ENCODE data around the gene RAET1L. TPM values are rescaled to one million over a fixed set of nuclear protein-coding genes. Genes with fewer than 3 reads are reported as not detected.
"Not testable (repeated sequence)": the region's sequence is repeated elsewhere in the genome, so short reads cannot be mapped to it uniquely, and the experiment has no call there.

The RAET1L gene
- total RNA-seq, 1 donor, result not detected

DNA sequence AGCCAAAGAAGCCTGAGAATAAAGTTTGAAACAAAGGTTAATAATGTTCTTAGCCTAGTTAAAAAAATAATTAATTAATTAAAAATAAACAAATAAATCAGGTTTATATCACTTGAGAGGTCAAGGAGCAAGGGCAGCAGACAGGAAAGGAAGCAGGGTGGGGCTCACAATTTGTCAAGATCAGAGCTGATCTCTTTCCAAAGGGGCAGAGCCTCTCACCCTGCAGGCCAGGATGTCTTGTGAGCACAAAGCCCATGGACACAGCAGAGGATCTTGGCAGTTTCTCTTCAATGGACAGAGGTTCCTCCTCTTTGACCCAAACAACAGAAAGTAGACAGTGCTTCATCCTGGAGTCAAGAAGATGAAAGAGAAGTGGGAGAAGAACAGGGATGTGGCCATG lies 46.7 kb downstream of the RAET1L start:
- TF ChIP-seq, protein P1, sequence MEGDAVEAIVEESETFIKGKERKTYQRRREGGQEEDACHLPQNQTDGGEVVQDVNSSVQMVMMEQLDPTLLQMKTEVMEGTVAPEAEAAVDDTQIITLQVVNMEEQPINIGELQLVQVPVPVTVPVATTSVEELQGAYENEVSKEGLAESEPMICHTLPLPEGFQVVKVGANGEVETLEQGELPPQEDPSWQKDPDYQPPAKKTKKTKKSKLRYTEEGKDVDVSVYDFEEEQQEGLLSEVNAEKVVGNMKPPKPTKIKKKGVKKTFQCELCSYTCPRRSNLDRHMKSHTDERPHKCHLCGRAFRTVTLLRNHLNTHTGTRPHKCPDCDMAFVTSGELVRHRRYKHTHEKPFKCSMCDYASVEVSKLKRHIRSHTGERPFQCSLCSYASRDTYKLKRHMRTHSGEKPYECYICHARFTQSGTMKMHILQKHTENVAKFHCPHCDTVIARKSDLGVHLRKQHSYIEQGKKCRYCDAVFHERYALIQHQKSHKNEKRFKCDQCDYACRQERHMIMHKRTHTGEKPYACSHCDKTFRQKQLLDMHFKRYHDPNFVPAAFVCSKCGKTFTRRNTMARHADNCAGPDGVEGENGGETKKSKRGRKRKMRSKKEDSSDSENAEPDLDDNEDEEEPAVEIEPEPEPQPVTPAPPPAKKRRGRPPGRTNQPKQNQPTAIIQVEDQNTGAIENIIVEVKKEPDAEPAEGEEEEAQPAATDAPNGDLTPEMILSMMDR (IDR thresholded peaks at IDR 0.05; ENCODE audit: insufficient read depth, low read length), result no peak
- DNase-seq (ENCODE audit: low read depth), result no peak
- no peak overlapping the region for H3K4me3 ChIP-seq (ENCODE audit: low read depth, low read length)

DNA sequence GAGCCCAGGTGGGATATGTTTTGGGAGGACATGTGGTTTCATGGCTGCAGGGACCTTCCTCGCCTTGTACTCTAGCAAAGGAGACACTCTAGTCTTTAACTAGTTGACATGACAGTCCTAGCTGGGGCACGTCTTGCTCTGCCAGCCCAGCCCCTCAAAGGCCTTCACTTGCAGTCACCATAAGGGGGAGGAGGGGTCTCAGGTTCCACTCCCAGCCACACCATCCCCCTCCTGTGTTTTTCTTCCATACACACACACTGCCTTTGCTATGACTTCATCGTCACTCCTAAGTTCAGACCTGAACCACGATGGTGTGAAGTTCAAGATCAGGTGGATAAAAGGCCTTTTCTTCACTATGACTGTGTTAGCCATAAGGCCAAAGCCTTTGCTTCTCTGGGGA lies 48.1 kb downstream of the RAET1L start:
- TF ChIP-seq, protein P1 (IDR thresholded peaks at IDR 0.05; ENCODE audit: insufficient read depth, low read length), result no peak

DNA sequence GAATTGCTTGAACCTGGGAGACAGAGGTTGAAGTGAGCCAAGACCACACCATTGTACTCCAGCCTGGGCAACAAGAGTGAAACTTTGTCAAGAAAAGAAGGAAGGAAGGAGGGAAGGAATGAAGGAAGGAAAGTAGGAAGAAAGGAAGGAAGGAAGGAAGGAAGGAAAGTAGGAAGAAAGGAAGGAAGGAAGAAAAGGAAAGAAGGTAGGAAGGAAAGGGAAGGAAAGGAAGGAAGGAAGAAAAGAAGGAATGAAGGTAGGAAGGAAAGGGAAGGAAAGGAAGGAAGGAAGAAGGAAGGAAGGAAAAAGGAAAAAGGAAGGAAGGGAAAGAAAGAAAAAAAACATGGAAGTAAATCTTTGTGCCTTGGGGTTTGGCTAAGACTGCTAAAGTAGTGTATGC lies 49.9 kb downstream of the RAET1L start:
- DNase-seq (ENCODE audit: low read depth), result no peak
- H3K4me3 ChIP-seq (ENCODE audit: low read depth, low read length), result no peak overlapping the region
- TF ChIP-seq, protein P1 (IDR thresholded peaks at IDR 0.05; ENCODE audit: insufficient read depth, low read length), result no peak

More for the DNA sequence above, 48.1 kb downstream of the RAET1L start:
- H3K4me3 ChIP-seq (ENCODE audit: low read depth, low read length), result no peak overlapping the region
- DNase-seq (ENCODE audit: low read depth), result no peak

- DNase-seq (ENCODE audit: low read depth), result no peak
- TF ChIP-seq, protein P1 (IDR thresholded peaks at IDR 0.05; ENCODE audit: insufficient read depth, low read length), result no peak
- no peak overlapping the region for H3K4me3 ChIP-seq (ENCODE audit: low read depth, low read length)
Measured at GRCh38 chr6:149974825-149975224, 50.5 kb downstream of the RAET1L start.

GRCh38 chr6:149974394-149974793 lies 50.9 kb downstream of the RAET1L start:
- H3K4me3 ChIP-seq (ENCODE audit: low read depth, low read length); DNase-seq (ENCODE audit: low read depth): not testable (repeated sequence)

- DNase-seq (ENCODE audit: low read depth), result no peak
- H3K4me3 ChIP-seq (ENCODE audit: low read depth, low read length), result no peak overlapping the region
- TF ChIP-seq, protein P1 (IDR thresholded peaks at IDR 0.05; ENCODE audit: insufficient read depth, low read length), result no peak
Measured at GRCh38 chr6:149969635-149970034, 55.7 kb downstream of the RAET1L start.

- not testable (repeated sequence) for H3K4me3 ChIP-seq (ENCODE audit: low read depth, low read length); DNase-seq (ENCODE audit: low read depth)
Measured at GRCh38 chr6:149968909-149969308, 56.4 kb downstream of the RAET1L start.

Other genes with a start within 250 kb of the RAET1L start
- 20.0 and 74.1 TPM in 2 replicates for gene LRP11, start 161.2 kb downstream of the RAET1L start, total RNA-seq (ENCODE audit: low replicate concordance)
- gene RAET1E, start 127.4 kb downstream of the RAET1L start, total RNA-seq (ENCODE audit: low replicate concordance), result 0.63 TPM in 1 of 2 replicates, not detected in the other
- 0.82 and 4.6 TPM in 2 replicates for gene RAET1G, start 102.4 kb downstream of the RAET1L start, total RNA-seq (ENCODE audit: low replicate concordance)
- gene ULBP2, start 83.5 kb downstream of the RAET1L start, total RNA-seq (ENCODE audit: low replicate concordance), result 2.5 and 3.3 TPM in 2 replicates
- gene ULBP1, start 61.6 kb downstream of the RAET1L start, total RNA-seq (ENCODE audit: low replicate concordance), result 0.65 and 1.7 TPM in 2 replicates
- 0.41 and 16.4 TPM in 2 replicates for gene ULBP3, start 43.6 kb upstream of the RAET1L start, total RNA-seq (ENCODE audit: low replicate concordance)
- 2.1 TPM in 1 of 2 replicates, not detected in the other for gene PPP1R14C, start 117.5 kb upstream of the RAET1L start, total RNA-seq (ENCODE audit: low replicate concordance)

All from fibroblast of the aortic adventitia (primary cell).